GM19023 (cell line): ENCODE measurements around the gene FRG2C.
A peak's percentile ranks its signal among the peaks of the same experiment; 100 is the strongest.
"Not testable (repeated sequence)": the region's sequence is repeated elsewhere in the genome, so short reads cannot be mapped to it uniquely, and the experiment has no call there.

ENCODE experiments used
- ATAC-seq: cut with Tn5 transposase; IDR thresholded peaks from one replicate; pipeline ENCODE4 v1.9.1; 2021; ENCODE audit warnings: mild to moderate bottlenecking, moderate library complexity; ENCODE audit not compliant: unreplicated experiment

The FRG2C gene

DNA sequence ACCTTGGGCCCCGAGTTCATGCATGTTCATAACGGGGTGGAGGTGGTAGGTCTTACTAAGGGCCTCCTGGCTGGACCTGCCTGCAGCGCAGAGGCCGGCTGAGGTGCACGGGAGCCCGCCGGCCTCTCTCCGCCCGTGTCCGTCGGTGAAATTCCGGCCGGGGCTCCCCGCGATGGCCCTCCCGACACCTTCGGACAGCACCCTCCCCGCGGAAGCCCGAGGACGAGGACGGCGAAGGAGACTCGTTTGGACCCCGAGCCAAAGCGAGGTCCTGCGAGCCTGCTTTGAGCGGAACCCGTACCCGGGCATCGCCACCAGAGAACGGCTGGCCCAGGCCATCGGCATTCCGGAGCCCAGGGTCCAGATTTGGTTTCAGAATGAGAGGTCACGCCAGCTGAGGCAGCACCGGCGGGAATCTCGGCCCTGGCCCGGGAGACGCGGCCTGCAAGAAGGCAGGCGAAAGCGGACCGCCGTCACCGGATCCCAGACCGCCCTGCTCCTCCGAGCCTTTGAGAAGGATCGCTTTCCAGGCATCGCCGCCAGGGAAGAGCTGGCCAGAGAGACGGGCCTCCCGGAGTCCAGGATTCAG lies 4.7 kb downstream of the FRG2C start:
- ATAC-seq: peak; percentile 57

DNA sequence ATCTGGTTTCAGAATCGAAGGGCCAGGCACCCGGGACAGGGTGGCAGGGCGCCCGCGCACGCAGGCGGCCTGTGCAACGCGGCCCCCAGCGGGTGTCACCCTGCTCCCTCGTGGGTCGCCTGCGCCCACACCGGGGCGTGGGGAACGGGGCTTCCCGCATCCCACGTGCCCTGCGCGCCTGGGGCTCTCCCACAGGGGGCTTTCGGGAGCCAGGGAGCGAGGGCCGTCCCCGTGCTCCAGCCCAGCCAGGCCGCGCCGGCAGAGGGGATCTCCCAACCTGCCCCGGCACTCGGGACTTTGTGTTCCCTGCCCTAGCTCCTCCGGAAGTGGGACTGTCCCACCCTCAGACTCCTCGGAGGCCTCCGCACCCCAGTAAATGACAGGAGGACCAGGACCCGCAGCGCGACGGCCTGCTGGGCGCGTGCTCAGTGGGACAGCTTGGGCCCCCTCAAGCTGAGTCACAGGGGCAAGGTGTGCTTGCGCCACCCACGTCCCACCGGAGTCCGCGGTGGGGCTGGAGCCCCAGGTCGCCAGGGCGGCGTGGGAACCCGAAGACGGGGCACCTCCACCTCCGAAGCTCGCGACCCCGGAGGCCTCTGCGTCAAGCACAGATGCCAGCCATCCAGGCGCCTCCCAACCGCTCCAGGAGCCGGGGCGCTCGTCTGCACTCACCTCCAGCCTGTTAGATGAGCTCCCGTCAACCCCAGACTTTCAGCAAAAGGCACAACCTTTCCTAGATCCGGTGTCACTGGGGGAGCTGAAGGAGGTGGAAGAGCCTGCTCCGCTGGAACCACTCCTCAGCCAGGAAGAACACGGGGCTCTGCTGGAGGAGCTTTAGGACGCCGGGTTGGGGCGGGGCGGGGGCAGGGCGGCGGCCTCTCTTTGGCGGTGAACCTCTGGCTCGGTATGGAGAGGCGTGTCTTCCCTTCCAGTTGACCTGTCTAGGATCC lies 5.5 kb downstream of the FRG2C start:
- ATAC-seq: peak; percentile 46

DNA sequence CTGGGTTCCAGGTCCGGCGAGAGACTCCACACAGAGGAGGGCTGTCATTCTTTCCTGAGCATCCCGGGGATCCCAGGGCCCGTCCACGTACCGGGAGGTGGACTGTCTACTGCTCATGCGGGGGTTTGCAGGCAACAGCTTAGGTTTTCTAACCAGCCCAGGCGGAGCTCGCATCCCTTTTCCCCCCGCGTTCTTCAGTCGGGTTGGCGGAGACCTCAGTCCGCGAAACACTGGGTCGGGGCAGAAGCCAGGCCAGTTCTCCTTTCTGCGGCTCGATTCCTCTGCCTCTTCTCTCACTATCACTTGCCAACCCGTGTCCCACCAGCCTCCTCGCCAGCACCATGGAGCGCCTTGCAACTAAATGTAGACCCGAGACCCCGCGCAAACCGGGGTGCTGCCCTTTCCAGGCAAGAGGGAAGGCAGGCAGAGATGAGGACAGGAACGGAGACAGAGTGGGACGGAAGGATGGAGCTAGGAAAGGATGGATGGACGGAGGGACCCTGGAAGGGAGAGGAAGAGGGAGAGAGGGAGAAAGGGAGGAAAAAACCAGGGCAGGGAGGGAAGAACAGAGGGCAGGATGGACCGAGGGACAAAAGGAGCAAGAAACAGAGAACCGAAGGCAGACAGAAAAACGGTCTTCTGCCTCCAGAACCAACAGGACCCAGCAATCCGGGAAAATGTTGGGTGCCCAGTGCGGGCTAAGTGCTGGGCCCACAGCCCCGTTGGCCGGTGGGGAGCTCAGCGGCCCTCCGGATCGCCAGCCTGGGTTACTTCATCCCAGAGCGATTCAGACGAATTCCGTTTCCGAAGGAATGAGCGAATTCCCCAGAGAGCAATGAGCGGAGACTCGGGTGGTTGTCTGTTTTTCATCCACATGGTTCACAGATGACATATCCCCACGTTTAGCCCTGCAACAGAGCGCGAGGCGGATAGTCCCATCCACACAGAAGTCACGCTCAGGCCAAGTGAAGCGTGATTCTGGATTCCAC lies 6.5 kb downstream of the FRG2C start:
- ATAC-seq: not testable (repeated sequence)

DNA sequence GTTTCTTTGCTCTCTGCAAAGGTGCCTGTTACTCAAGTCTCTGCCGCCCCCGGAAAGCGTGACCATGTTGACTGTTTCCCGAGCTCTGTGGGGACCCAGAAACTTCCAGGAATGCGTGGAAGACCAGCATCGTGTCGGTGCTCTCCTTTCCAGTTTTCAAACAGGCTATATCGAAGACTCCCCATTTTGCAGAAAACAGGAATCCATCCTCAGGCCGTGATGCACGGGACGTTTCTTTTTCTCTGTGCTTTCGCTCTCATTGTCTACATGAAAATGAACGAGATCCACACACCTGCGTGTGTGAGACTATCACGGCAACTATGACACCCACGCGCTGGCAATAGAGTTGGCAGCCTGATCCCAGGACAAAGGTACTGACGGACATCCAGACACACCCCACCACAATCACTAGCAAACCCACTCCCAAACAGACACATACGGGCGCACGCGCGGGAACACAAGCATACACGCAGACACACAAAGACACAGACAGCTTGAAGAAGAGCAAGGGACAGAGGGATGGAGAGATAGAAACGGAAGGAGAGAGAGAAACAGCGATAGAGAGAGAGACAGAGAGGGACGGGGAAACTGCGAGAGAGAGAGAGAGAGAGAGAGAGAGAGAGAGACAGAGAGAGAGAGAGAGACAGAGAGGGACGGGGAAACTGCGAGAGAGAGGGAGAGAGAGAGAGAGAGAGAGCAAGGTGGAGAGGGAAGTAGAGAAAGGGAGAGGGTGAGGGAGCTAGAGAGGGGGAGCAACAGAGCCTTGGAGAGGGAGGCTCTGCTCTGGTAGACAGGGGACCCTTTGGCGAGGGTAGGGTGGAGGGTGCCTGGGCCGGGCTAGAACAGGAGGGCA lies 7.4 kb downstream of the FRG2C start:
- not testable (repeated sequence) for ATAC-seq

DNA sequence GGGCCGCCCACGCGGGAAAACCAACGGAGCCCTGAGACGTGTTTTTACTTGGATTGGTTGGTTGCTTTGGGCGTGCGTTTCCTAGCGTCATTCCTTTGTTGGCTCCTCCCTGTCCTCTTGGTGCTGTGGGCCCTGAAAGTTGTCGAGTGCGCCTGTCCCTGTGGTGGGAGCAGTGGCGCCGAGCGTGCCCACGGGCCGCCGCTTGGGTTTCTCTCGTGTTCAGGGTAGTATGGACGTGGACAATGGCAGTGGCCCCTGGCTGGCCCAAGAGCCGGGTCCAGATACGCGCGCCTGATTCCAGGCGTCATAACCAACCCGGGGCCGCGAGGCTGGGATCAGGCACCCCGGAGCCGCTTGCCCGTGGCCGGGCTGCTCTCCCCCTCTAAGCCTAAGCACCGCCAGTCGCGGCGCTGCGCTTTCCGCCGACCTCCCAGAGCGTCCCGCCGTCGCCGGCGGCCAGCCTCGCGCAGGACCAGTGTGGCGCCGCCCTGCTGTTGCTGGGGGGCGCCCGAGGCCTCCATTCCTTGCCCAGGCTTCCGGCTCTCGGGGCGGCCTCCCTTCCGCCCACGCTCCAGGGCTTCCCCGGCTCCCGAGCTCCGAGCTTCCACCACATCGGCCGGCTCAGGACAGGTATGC lies 8.1 kb downstream of the FRG2C start:
- ATAC-seq: not testable (repeated sequence)

DNA sequence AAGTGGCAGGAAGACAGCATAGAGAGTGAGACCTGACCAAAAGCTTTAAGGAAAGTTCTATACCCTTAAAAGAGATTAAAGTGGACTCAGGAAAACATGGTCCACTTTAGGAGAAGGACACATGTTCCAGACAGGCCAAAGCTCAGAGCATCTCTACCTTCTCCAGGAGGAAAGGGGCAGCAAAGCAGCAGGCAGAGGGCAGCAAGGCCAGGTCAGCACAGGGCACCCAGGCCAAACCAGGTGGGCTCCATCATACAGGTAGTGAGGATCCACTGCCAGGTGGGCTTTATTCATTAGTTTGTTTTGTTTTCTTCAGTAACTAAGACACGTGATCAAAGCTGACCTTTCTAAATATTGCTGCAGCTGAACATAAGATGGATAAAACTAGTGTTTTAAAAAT lies 19.8 kb downstream of the FRG2C start:
- not testable (repeated sequence) for ATAC-seq

DNA sequence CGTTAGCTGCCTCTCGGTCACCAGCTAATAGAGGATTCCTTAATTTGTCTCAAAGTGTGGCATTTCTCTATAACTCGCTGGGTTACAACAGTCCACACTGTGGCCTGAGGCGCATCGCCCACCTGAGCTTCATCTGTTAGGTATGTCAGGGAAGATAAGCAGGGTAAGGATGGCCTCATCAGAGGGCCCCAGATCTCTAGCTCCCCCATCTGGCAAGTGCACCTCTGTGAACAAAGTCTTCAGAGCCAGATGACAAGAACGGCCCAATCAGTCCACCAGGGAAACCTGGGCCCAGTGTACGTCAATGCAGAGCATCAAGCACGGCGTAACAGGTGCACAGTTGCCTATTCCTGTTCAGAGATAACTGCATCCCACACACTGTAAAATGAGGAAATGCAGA lies 23.2 kb downstream of the FRG2C start:
- ATAC-seq: no peak

DNA sequence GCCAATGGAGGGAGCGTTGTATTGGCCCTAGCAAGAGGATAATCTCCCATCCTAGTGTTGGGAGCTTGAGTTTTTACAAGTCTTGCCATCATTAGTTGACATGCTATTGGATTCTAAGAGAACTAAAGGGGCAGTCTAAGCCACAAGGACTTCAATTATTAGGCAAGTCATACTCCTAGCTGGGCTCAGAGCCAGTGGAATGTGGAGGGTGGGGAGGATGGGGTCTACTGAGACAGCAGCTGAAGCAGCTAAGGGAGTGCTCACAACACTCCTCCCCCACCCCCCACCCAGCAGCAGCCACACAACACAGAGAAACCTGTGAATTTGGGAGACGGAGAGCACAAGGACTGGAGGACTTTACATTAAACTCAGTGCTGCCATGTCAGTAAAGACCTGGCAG lies 27.9 kb downstream of the FRG2C start:
- ATAC-seq: no peak
